Measurements from ENCODE around the gene MAP7D1. TPM values are rescaled to one million over a fixed set of nuclear protein-coding genes. Genes with fewer than 3 reads are reported as not detected.
"Not testable (repeated sequence)": the region's sequence is repeated elsewhere in the genome, so short reads cannot be mapped to it uniquely, and the experiment has no call there.

MAP7D1 gene
- total RNA-seq, 2 experiments from 2014 or later, result 122 to 133 TPM

- DNase-seq, result no peak
- POLR2A ChIA-PET, result no interaction called here
- intact Hi-C loops (cut with DNase I, micrococcal nuclease), result loop anchor here in 1 of 2 experiments (5.0 kb wide), 1 partner anchor 1324 kb away; no protein-coding TSS in a partner anchor
- Mint-ChIP-seq H3K27me3 (no peaks in the 10 kb centered on the region), H3K4me3 (peak overlapping the region; percentile 18), H3K27ac (peak overlapping the region; percentile 84), H3K36me3 (ENCODE audit: low read depth) (peaks cover 13% of the 10 kb centered on the region), H3K9me3 (ENCODE audit: low read depth) (no peaks in the 10 kb centered on the region), H3K4me1 (peaks cover 64% of the 10 kb centered on the region)
- ATAC-seq, result no peak
- CTCF ChIA-PET, result interaction anchor here (0.9 to 1.4 kb wide), 4 partner anchors 9 to 132 kb away, joined by 3 to 7 read pairs (median 4); no protein-coding TSS in a partner anchor
Measured at GRCh38 chr1:36153476-36153875, 2.5 kb upstream of the MAP7D1 start.

- peaks cover 66% of the 10 kb centered on the region for H3K4me1 Mint-ChIP-seq
- peak overlapping the region; percentile 78 for H3K4me3 Mint-ChIP-seq
- peak overlapping the region; percentile 90 for H3K27ac Mint-ChIP-seq
- POLR2A ChIA-PET, result no interaction called here
- H3K9me3 Mint-ChIP-seq (ENCODE audit: low read depth), result no peaks in the 10 kb centered on the region
- intact Hi-C loops (cut with DNase I, micrococcal nuclease), result loop anchor here in 1 of 2 experiments (5.0 kb wide), 1 partner anchor 1323 kb away; no protein-coding TSS in a partner anchor
- CTCF ChIA-PET, result interaction anchor here (1.2 to 1.4 kb wide), 3 partner anchors 34 to 146 kb away, joined by 5 to 7 read pairs (median 5); no protein-coding TSS in a partner anchor
- H3K36me3 Mint-ChIP-seq (ENCODE audit: low read depth), result peaks cover 15% of the 10 kb centered on the region
- no peaks in the 10 kb centered on the region for H3K27me3 Mint-ChIP-seq
- DNase-seq, result no peak
- ATAC-seq, result no peak
Measured at GRCh38 chr1:36154335-36154734, 1.6 kb upstream of the MAP7D1 start.

- peaks cover 21% of the 10 kb centered on the region for H3K36me3 Mint-ChIP-seq (ENCODE audit: low read depth)
- H3K4me3 Mint-ChIP-seq, result peak overlapping the region; percentile 78
- peak overlapping the region; percentile 90 for H3K27ac Mint-ChIP-seq
- no peaks in the 10 kb centered on the region for H3K27me3 Mint-ChIP-seq
- DNase-seq, result peak; percentile 26
- peaks cover 68% of the 10 kb centered on the region for H3K4me1 Mint-ChIP-seq
- CTCF ChIA-PET, result interaction anchor here (0.7 to 1.4 kb wide), 3 partner anchors 131 to 1078 kb away, joined by 5 to 6 read pairs (median 5); no protein-coding TSS in a partner anchor
- intact Hi-C loops (cut with DNase I, micrococcal nuclease), result loop anchor here in 1 of 2 experiments (5.0 kb wide), 3 partner anchors 963 to 1322 kb away; partner anchors contain the start of gene SFPQ
- no peaks in the 10 kb centered on the region for H3K9me3 Mint-ChIP-seq (ENCODE audit: low read depth)
- ATAC-seq, result no peak
- POLR2A ChIA-PET, result no interaction called here
Measured at GRCh38 chr1:36154765-36155407, 1.1 kb upstream of the MAP7D1 start.

GRCh38 chr1:36156329-36157114 is 562 bp downstream of the MAP7D1 start:
- H3K27me3 Mint-ChIP-seq, result no peaks in the 10 kb centered on the region
- CTCF ChIA-PET, result interaction anchor here (0.6 to 1.3 kb wide), 4 partner anchors 32 to 145 kb away, joined by 3 to 4 read pairs (median 3); no protein-coding TSS in a partner anchor
- H3K36me3 Mint-ChIP-seq (ENCODE audit: low read depth), result peaks cover 28% of the 10 kb centered on the region
- peak; percentile 20 for ATAC-seq
- peak; percentile 82 for DNase-seq
- POLR2A ChIA-PET, result interaction anchor here (0.9 to 1.2 kb wide), 4 partner anchors 67 to 230 kb away, joined by 3 to 5 read pairs (median 4); partner anchors contain the start of gene THRAP3
- peak overlapping the region; percentile 88 for H3K4me3 Mint-ChIP-seq
- intact Hi-C loops (cut with DNase I, micrococcal nuclease), result loop anchor here (1.0 to 5.0 kb wide), 5 partner anchors 7 to 1289 kb away; partner anchors contain the start of genes SFPQ (in 1 of the 2), THRAP3 (in 1 of the 2) and TRAPPC3 (in 1 of the 2)
- peak overlapping the region; percentile 89 for H3K27ac Mint-ChIP-seq
- H3K9me3 Mint-ChIP-seq (ENCODE audit: low read depth), result no peaks in the 10 kb centered on the region
- peaks cover 63% of the 10 kb centered on the region for H3K4me1 Mint-ChIP-seq

GRCh38 chr1:36157115-36157903 is 1.3 kb downstream of the MAP7D1 start:
- ATAC-seq (no peak), DNase-seq (peak; percentile 32)
- POLR2A ChIA-PET, result interaction anchor here (1.0 to 1.2 kb wide), 2 partner anchors 67 to 230 kb away, joined by 3 to 4 read pairs; partner anchors contain the start of gene THRAP3
- peaks cover 63% of the 10 kb centered on the region for H3K4me1 Mint-ChIP-seq
- intact Hi-C loops (cut with DNase I, micrococcal nuclease), result loop anchor here (1.0 to 5.0 kb wide), 3 partner anchors 8 to 1290 kb away; partner anchors contain the start of genes SFPQ (in 1 of the 2) and TRAPPC3 (in 1 of the 2)
- H3K4me3 Mint-ChIP-seq, result peak overlapping the region; percentile 88
- H3K9me3 Mint-ChIP-seq (ENCODE audit: low read depth), result no peaks in the 10 kb centered on the region
- no peaks in the 10 kb centered on the region for H3K27me3 Mint-ChIP-seq
- H3K36me3 Mint-ChIP-seq (ENCODE audit: low read depth), result peaks cover 35% of the 10 kb centered on the region
- CTCF ChIA-PET, result interaction anchor here (0.6 to 1.3 kb wide), 3 partner anchors 58 to 144 kb away, joined by 3 read pairs; no protein-coding TSS in a partner anchor
- peak overlapping the region; percentile 89 for H3K27ac Mint-ChIP-seq

- peak overlapping the region; percentile 89 for H3K27ac Mint-ChIP-seq
Measured at GRCh38 chr1:36157973-36158826, 2.2 kb downstream of the MAP7D1 start.

GRCh38 chr1:36158827-36159252 is 2.9 kb downstream of the MAP7D1 start:
- H3K36me3 Mint-ChIP-seq (ENCODE audit: low read depth), result peaks cover 37% of the 10 kb centered on the region
- H3K27me3 Mint-ChIP-seq; H3K9me3 Mint-ChIP-seq (ENCODE audit: low read depth); DNase-seq; ATAC-seq: not testable (repeated sequence)
- POLR2A ChIA-PET, result interaction anchor here (1.2 to 3.7 kb wide), 2 partner anchors 10 to 65 kb away, joined by 4 to 34 read pairs; partner anchors contain the start of genes THRAP3 and TRAPPC3
- CTCF ChIA-PET, result interaction anchor here (0.7 to 5.8 kb wide), 4 partner anchors 9 to 261 kb away, joined by 3 to 65 read pairs (median 16); partner anchors contain the start of gene TRAPPC3
- peak overlapping the region; percentile 94 for H3K27ac Mint-ChIP-seq
- intact Hi-C loops (cut with DNase I, micrococcal nuclease), result loop anchor here in 1 of 2 experiments (5.0 kb wide), 2 partner anchors 967 to 1292 kb away; partner anchors contain the start of gene SFPQ
- H3K4me1 Mint-ChIP-seq, result peaks cover 61% of the 10 kb centered on the region
- H3K4me3 Mint-ChIP-seq, result peak overlapping the region; percentile 88

More at GRCh38 chr1:36157973-36158826, 2.2 kb downstream of the MAP7D1 start:
- Mint-ChIP-seq H3K4me1 (peaks cover 64% of the 10 kb centered on the region), H3K27me3 (no peaks in the 10 kb centered on the region), H3K9me3 (ENCODE audit: low read depth) (no peaks in the 10 kb centered on the region), H3K36me3 (ENCODE audit: low read depth) (peaks cover 37% of the 10 kb centered on the region), H3K4me3 (peak overlapping the region; percentile 88)
- POLR2A ChIA-PET, result interaction anchor here (3.7 kb wide), 1 partner anchor 9 kb away, joined by 34 read pairs; the partner anchor contains the start of gene TRAPPC3
- intact Hi-C loops (cut with DNase I, micrococcal nuclease), result loop anchor here (1.0 to 5.0 kb wide), 3 partner anchors 9 to 1291 kb away; partner anchors contain the start of genes SFPQ (in 1 of the 2) and TRAPPC3 (in 1 of the 2)
- DNase-seq (peak; percentile 47), ATAC-seq (no peak)
- CTCF ChIA-PET, result interaction anchor here (5.8 kb wide), 1 partner anchor 8 kb away, joined by 65 read pairs; the partner anchor contains the start of gene TRAPPC3

- no peak for ATAC-seq
- intact Hi-C loops (cut with DNase I, micrococcal nuclease), result loop anchor here in 1 of 2 experiments (5.0 kb wide), 2 partner anchors 968 to 1292 kb away; partner anchors contain the start of gene SFPQ
- CTCF ChIA-PET, result interaction anchor here (0.9 to 5.8 kb wide), 5 partner anchors 10 to 140 kb away, joined by 3 to 65 read pairs (median 19); partner anchors contain the start of gene TRAPPC3
- H3K9me3 Mint-ChIP-seq (ENCODE audit: low read depth), result no peaks in the 10 kb centered on the region
- H3K27me3 Mint-ChIP-seq, result no peaks in the 10 kb centered on the region
- peaks cover 61% of the 10 kb centered on the region for H3K4me1 Mint-ChIP-seq
- POLR2A ChIA-PET, result interaction anchor here (0.6 to 3.7 kb wide), 6 partner anchors 8 to 110 kb away, joined by 3 to 34 read pairs (median 4); partner anchors contain the start of genes THRAP3 and TRAPPC3
- H3K4me3 Mint-ChIP-seq, result peak overlapping the region; percentile 76
- peak overlapping the region; percentile 94 for H3K27ac Mint-ChIP-seq
- peaks cover 45% of the 10 kb centered on the region for H3K36me3 Mint-ChIP-seq (ENCODE audit: low read depth)
- DNase-seq, result peak; percentile 34
Measured at GRCh38 chr1:36159614-36160387, 3.8 kb downstream of the MAP7D1 start.
